CD4-positive, alpha-beta T cell treated with Interleukin-12 subunit alpha and Interleukin-12 subunit beta, for 1 hour (primary cell): ENCODE results near the gene MYH7B.

ENCODE experiments used
- DNase-seq: peaks from one replicate; pipeline ENCODE4 v3.0.0-alpha.2; 2020

Gene MYH7B

GRCh38 chr20:34994509-34995131 lies 39.0 kb downstream of the MYH7B start:
- DNase-seq: no peak

GRCh38 chr20:34995192-34995591 lies 39.5 kb downstream of the MYH7B start:
- DNase-seq: no peak

GRCh38 chr20:34995696-34996095 lies 40.0 kb downstream of the MYH7B start:
- DNase-seq: no peak

- DNase-seq: no peak
Observed at GRCh38 chr20:34996243-34997028, 40.8 kb downstream of the MYH7B start.

GRCh38 chr20:34997131-34997561 lies 41.5 kb downstream of the MYH7B start:
- DNase-seq: peak; percentile 3

- DNase-seq: no peak
Observed at GRCh38 chr20:34997774-34998173, 42.1 kb downstream of the MYH7B start.

GRCh38 chr20:34998331-34998950 lies 42.8 kb downstream of the MYH7B start:
- DNase-seq: no peak

- no peak for DNase-seq
Observed at GRCh38 chr20:34999021-34999451, 43.4 kb downstream of the MYH7B start.

GRCh38 chr20:34999782-35000181 lies 44.1 kb downstream of the MYH7B start:
- DNase-seq: no peak

GRCh38 chr20:35000311-35000921 lies 44.7 kb downstream of the MYH7B start:
- DNase-seq: no peak

GRCh38 chr20:35000922-35001595 lies 45.4 kb downstream of the MYH7B start:
- no peak for DNase-seq

- DNase-seq: peak; percentile 5
Observed at GRCh38 chr20:35001596-35002362, 46.1 kb downstream of the MYH7B start.

- no peak for DNase-seq
Observed at GRCh38 chr20:35002426-35003210, 47.0 kb downstream of the MYH7B start.

GRCh38 chr20:35003211-35004031 lies 47.8 kb downstream of the MYH7B start:
- DNase-seq: no peak

GRCh38 chr20:35004051-35004725 lies 48.5 kb downstream of the MYH7B start:
- DNase-seq: no peak

- DNase-seq: no peak
Observed at GRCh38 chr20:35004749-35005462, 49.2 kb downstream of the MYH7B start.
